Measurements from ENCODE around the gene RHOH. TPM values are rescaled to one million over a fixed set of nuclear protein-coding genes. Genes with fewer than 3 reads are reported as not detected.

RHOH gene
- total RNA-seq, 2 donors from 2014 or later, result 2.9 to 7.9 TPM

DNA sequence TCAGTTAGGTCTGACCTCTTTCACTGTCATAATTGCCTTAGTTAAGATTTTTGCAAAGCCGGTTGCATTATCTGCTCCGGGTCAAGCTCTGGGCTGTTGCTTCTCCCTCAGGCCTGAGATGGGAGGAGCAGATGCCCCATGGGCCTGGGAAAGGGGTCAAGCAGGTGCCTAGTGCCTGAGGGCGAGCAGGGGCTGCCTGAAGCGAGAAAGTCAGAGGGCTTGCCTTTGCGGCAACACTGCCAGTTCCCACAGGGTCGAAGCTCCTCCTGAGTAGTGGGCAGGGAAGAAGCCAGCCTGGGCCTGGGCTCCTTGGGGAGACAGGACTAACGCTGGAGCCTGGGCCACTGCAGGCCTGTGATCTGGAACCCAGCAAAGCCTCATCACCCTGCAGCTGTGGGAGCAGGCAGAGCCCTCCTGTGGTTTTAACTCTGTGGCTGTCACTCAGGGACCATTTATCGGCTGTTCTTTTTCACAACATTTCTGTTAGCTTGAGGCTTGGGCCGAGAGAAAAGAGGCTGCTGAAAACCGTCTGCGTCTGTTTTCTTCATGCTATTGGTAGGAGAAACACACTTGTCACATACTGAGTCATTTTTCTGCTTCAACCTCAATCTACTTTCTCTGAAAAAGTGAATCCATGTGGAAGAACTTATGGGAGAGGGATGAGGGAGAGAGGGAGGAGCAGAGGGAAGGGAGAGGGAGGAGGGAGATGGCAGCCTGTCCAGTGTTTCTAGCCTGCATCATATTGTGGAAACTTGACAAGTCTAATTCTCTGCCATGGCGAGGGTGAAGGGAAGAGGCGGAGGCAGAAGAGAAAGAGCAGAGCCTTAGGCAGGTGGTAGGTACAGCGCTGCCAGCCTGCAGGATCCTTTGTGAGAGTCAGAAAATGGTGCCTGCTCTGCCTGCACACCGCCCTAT lies 68.4 kb downstream of the RHOH start:
- no peaks in the 10 kb centered on the region for H3K9me3 ChIP-seq
- intact Hi-C loops (cut with DNase I), result no loop called here
- H3K27me3 ChIP-seq, result no peaks in the 10 kb centered on the region
- ATAC-seq (no peak), DNase-seq (peak in 3 of 4 donors; percentile 21 to 27 (median 23))
- H3K36me3 ChIP-seq (replicated peaks in 1 of 2; ENCODE audit: insufficient read depth in 1 of 2, low read depth in 2 of 2), result no peaks in the 10 kb centered on the region
- no peaks in the 10 kb centered on the region for H3K4me1 ChIP-seq
- no peak overlapping the region for H3K27ac ChIP-seq
- no peak overlapping the region for H3K4me3 ChIP-seq
- no peak for TF ChIP-seq POLR2A (IDR thresholded peaks at IDR 0.05)
- TF ChIP-seq, protein P1, sequence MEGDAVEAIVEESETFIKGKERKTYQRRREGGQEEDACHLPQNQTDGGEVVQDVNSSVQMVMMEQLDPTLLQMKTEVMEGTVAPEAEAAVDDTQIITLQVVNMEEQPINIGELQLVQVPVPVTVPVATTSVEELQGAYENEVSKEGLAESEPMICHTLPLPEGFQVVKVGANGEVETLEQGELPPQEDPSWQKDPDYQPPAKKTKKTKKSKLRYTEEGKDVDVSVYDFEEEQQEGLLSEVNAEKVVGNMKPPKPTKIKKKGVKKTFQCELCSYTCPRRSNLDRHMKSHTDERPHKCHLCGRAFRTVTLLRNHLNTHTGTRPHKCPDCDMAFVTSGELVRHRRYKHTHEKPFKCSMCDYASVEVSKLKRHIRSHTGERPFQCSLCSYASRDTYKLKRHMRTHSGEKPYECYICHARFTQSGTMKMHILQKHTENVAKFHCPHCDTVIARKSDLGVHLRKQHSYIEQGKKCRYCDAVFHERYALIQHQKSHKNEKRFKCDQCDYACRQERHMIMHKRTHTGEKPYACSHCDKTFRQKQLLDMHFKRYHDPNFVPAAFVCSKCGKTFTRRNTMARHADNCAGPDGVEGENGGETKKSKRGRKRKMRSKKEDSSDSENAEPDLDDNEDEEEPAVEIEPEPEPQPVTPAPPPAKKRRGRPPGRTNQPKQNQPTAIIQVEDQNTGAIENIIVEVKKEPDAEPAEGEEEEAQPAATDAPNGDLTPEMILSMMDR (IDR thresholded peaks at IDR 0.05), result no peak
- 65 to 77% methylated on average over 14 to 15 of the region's 15 CpGs for WGBS, 2 donors

GRCh38 chr4:40265910-40266274 lies 69.1 kb downstream of the RHOH start:
- 62 to 73% methylated on average over 4 of the region's 4 CpGs for WGBS, 2 donors
- Histone ChIP-seq H3K4me1 (no peaks in the 10 kb centered on the region), H3K27me3 (no peaks in the 10 kb centered on the region), H3K27ac (no peak overlapping the region), H3K4me3 (no peak overlapping the region), H3K36me3 (replicated peaks in 1 of 2; ENCODE audit: insufficient read depth in 1 of 2, low read depth in 2 of 2) (no peaks in the 10 kb centered on the region), H3K9me3 (no peaks in the 10 kb centered on the region)
- intact Hi-C loops (cut with DNase I), result no loop called here
- TF ChIP-seq POLR2A (IDR thresholded peaks at IDR 0.05), result no peak
- TF ChIP-seq, protein P1 (IDR thresholded peaks at IDR 0.05), result no peak
- DNase-seq, result no peak
- no peak for ATAC-seq

GRCh38 chr4:40269133-40269532 lies 72.3 kb downstream of the RHOH start:
- intact Hi-C loops (cut with DNase I), result no loop called here
- Histone ChIP-seq H3K36me3 (replicated peaks in 1 of 2; ENCODE audit: insufficient read depth in 1 of 2, low read depth in 2 of 2) (no peaks in the 10 kb centered on the region), H3K9me3 (no peaks in the 10 kb centered on the region), H3K4me3 (no peak overlapping the region), H3K27ac (no peak overlapping the region), H3K27me3 (no peaks in the 10 kb centered on the region), H3K4me1 (no peaks in the 10 kb centered on the region)
- DNase-seq (no peak), ATAC-seq (no peak)
- TF ChIP-seq, protein P1 (IDR thresholded peaks at IDR 0.05), result no peak
- TF ChIP-seq POLR2A (IDR thresholded peaks at IDR 0.05), result no peak
- 32 to 35% methylated on average over 1 of the region's 1 CpG for WGBS, 2 donors

DNA sequence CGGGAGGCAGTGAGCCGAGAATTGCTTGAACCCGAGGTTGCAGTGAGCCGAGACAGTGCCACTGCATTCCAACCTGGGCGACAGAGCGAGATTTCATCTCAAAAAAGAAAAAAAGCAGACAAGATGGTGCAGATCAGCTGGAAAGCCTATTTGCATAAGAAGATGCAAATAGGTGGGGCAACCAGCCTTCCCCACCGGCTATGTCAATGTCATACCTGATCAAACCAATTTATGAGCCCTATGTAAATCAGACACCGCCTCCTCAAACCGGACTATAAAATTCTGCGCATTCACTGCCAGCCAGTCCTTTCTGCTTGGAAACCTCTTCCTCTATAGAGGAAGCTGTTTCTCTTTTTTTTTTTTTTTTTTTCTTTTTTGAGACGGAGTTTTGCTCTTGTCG lies 73.8 kb downstream of the RHOH start:
- Histone ChIP-seq H3K36me3 (replicated peaks in 1 of 2; ENCODE audit: insufficient read depth in 1 of 2, low read depth in 2 of 2) (no peaks in the 10 kb centered on the region), H3K9me3 (no peaks in the 10 kb centered on the region), H3K27ac (no peak overlapping the region), H3K4me3 (no peak overlapping the region), H3K4me1 (no peaks in the 10 kb centered on the region), H3K27me3 (no peaks in the 10 kb centered on the region)
- no peak for DNase-seq
- 87 to 93% methylated on average over 12 of the region's 12 CpGs for WGBS, 2 donors
- intact Hi-C loops (cut with DNase I), result no loop called here
- TF ChIP-seq POLR2A (IDR thresholded peaks at IDR 0.05), result no peak
- TF ChIP-seq, protein P1 (IDR thresholded peaks at IDR 0.05), result no peak
- ATAC-seq, result no peak
